ENCODE results near the gene GALNTL6.

Gene GALNTL6

GRCh38 chr4:172011196-172011595 lies 198.0 kb downstream of the GALNTL6 start:
- H3K4me3 ChIP-seq (ENCODE audit: low read length), result no peak overlapping the region
- TF ChIP-seq, protein P1, sequence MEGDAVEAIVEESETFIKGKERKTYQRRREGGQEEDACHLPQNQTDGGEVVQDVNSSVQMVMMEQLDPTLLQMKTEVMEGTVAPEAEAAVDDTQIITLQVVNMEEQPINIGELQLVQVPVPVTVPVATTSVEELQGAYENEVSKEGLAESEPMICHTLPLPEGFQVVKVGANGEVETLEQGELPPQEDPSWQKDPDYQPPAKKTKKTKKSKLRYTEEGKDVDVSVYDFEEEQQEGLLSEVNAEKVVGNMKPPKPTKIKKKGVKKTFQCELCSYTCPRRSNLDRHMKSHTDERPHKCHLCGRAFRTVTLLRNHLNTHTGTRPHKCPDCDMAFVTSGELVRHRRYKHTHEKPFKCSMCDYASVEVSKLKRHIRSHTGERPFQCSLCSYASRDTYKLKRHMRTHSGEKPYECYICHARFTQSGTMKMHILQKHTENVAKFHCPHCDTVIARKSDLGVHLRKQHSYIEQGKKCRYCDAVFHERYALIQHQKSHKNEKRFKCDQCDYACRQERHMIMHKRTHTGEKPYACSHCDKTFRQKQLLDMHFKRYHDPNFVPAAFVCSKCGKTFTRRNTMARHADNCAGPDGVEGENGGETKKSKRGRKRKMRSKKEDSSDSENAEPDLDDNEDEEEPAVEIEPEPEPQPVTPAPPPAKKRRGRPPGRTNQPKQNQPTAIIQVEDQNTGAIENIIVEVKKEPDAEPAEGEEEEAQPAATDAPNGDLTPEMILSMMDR (conservative IDR thresholded peaks at IDR 0.05; ENCODE audit: low read depth, low read length), result no peak
- no peak for DNase-seq (ENCODE audit: low read depth)

- H3K4me3 ChIP-seq (ENCODE audit: low read length), result no peak overlapping the region
- no peak for DNase-seq (ENCODE audit: low read depth)
- TF ChIP-seq, protein P1 (conservative IDR thresholded peaks at IDR 0.05; ENCODE audit: low read depth, low read length), result no peak
These were observed 205.2 kb downstream of the GALNTL6 start for GRCh38 chr4:172018358-172018757.

DNA sequence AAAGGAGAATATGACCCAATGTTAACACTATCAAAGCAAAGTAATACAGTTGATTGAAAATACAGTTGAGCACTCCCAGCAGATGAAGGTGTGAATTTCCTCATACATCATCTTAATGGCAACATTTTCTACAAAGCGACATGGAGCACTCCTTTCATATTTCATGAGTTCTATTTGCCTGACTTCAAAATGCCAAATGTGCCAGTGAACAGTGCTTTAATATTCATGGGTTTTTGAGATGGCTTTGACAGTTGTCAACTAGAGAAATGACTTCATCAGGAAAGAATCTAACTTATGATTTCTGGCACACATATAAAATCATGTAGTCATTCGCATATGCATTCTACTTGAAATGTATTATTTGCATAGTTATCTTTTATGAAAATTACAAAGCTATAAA lies 222.4 kb downstream of the GALNTL6 start:
- H3K4me3 ChIP-seq (ENCODE audit: low read length), result no peak overlapping the region
- TF ChIP-seq, protein P1 (conservative IDR thresholded peaks at IDR 0.05; ENCODE audit: low read depth, low read length), result no peak
- DNase-seq (ENCODE audit: low read depth), result no peak

DNA sequence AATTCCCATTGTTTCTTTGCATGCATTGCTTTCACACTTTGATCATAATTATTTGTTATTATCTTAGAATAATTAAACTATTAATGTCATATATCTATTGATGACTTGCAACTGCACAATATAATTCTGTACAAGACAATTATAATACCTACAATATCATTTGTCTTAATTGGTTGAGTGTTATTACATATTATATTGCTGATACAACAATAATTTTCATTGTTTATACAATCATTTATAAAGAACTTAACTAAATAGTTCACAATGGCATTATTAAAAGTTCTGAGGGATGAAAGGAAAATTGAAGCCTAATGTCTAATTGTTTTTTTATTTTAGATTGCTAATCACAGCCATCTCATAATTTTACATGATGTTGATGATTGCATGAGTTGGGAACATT lies 227.6 kb downstream of the GALNTL6 start:
- H3K4me3 ChIP-seq (ENCODE audit: low read length), result no peak overlapping the region
- TF ChIP-seq, protein P1 (conservative IDR thresholded peaks at IDR 0.05; ENCODE audit: low read depth, low read length), result no peak
- no peak for DNase-seq (ENCODE audit: low read depth)

DNA sequence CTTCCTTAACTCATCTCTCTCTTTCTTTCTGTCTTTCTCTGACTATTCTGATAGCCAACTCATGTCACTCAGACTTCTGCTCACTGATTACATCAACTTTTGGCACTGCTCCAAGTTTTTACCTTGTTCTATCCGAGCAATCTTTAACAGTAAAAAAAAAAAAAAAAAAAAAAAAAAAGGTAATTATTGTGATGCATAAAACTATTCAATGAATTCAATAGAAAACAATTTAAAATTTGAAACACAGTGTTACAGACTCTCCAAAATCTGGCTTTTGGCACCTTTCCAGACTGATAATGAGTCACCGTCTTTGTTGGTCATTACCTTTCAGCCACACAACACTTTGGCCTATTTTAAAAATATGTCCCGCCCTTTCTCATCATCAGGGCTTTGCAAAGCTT lies 229.5 kb downstream of the GALNTL6 start:
- H3K4me3 ChIP-seq (ENCODE audit: low read length), result no peak overlapping the region
- TF ChIP-seq, protein P1 (conservative IDR thresholded peaks at IDR 0.05; ENCODE audit: low read depth, low read length), result no peak
- no peak for DNase-seq (ENCODE audit: low read depth)

- no peak overlapping the region for H3K4me3 ChIP-seq (ENCODE audit: low read length)
- TF ChIP-seq, protein P1 (conservative IDR thresholded peaks at IDR 0.05; ENCODE audit: low read depth, low read length), result no peak
These were observed 232.8 kb downstream of the GALNTL6 start for GRCh38 chr4:172045981-172046380.

DNA sequence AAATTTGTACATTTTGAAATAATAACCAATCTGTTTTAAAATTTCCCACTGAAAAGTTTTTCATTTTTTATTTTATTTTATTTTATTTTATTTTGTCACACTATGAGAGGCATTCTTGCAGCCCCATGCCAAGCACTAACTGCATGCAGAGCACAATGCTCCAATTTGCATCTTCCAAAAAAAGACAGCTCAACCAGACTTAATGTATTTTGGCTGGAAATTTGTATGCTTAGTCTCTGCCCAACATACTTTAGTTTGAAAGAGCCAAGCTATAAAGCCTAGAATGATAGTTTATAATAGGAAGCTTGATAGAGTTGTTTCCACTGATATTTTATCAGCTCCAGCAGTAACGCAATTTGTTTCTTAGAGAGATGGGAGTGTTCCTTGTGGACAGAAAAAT lies 235.5 kb downstream of the GALNTL6 start:
- TF ChIP-seq, protein P1 (conservative IDR thresholded peaks at IDR 0.05; ENCODE audit: low read depth, low read length), result no peak
- no peak for DNase-seq (ENCODE audit: low read depth)
- no peak overlapping the region for H3K4me3 ChIP-seq (ENCODE audit: low read length)

More at GRCh38 chr4:172045981-172046380, 232.8 kb downstream of the GALNTL6 start:
- no peak for DNase-seq (ENCODE audit: low read depth)
